ENCODE data around the gene FAM222A.

Gene FAM222A

GRCh38 chr12:109710205-109710746, 3.3 kb upstream of the FAM222A start:
- no peak for DNase-seq
- no peak overlapping the region for H2AFZ ChIP-seq (ENCODE audit: low read length)
- no peaks in the 10 kb centered on the region for H3K4me1 ChIP-seq (ENCODE audit: low read length)
- no peaks in the 10 kb centered on the region for H3K79me2 ChIP-seq (ENCODE audit: low read length)
- no peak overlapping the region for H3K4me3 ChIP-seq (ENCODE audit: low read length)
- no peaks in the 10 kb centered on the region for H3K9me3 ChIP-seq (replicated peaks; ENCODE audit: insufficient read depth, low read length)
- H3K4me2 ChIP-seq (ENCODE audit: low read depth, low read length), result no peak overlapping the region
- H3K27ac ChIP-seq (ENCODE audit: low read length), result no peak overlapping the region
- no peaks in the 10 kb centered on the region for H3K36me3 ChIP-seq (replicated peaks; ENCODE audit: insufficient read depth, low read length)
- H3F3A ChIP-seq (ENCODE audit: insufficient read depth, low read length), result no peaks in the 10 kb centered on the region
- no peak for TF ChIP-seq EZH2phosphoT487 (IDR thresholded peaks at IDR 0.05; ENCODE audit: low read length)
- TF ChIP-seq EZH2 (optimal IDR thresholded peaks at IDR 0.05; ENCODE audit: low read depth, low read length), result no peak
- no peak for TF ChIP-seq CTCF (IDR thresholded peaks at IDR 0.05; ENCODE audit: low read length)
- H4K20me1 ChIP-seq (ENCODE audit: insufficient read depth, low read length), result no peaks in the 10 kb centered on the region
- no peaks in the 10 kb centered on the region for H3K9me2 ChIP-seq (replicated peaks; ENCODE audit: insufficient read depth, low read length)
- H3K9ac ChIP-seq (ENCODE audit: low read length), result no peak overlapping the region
- H3K27me3 ChIP-seq (replicated peaks; ENCODE audit: insufficient read depth, low read length), result no peaks in the 10 kb centered on the region; the same call in 1 of the 2 replicates

GRCh38 chr12:109710747-109711595, 2.7 kb upstream of the FAM222A start:
- Histone ChIP-seq H3K9me3 (replicated peaks; ENCODE audit: insufficient read depth, low read length) (no peaks in the 10 kb centered on the region), H3K9ac (ENCODE audit: low read length) (no peak overlapping the region), H3K27me3 (replicated peaks; ENCODE audit: insufficient read depth, low read length) (no peaks in the 10 kb centered on the region; the same call in 1 of the 2 replicates), H3K9me2 (replicated peaks; ENCODE audit: insufficient read depth, low read length) (no peaks in the 10 kb centered on the region), H3F3A (ENCODE audit: insufficient read depth, low read length) (no peaks in the 10 kb centered on the region), H2AFZ (ENCODE audit: low read length) (no peak overlapping the region), H3K79me2 (ENCODE audit: low read length) (no peaks in the 10 kb centered on the region), H3K27ac (ENCODE audit: low read length) (no peak overlapping the region), H3K4me2 (ENCODE audit: low read depth, low read length) (no peak overlapping the region), H3K4me1 (ENCODE audit: low read length) (no peaks in the 10 kb centered on the region), H3K36me3 (replicated peaks; ENCODE audit: insufficient read depth, low read length) (no peaks in the 10 kb centered on the region), H4K20me1 (ENCODE audit: insufficient read depth, low read length) (no peaks in the 10 kb centered on the region), H3K4me3 (ENCODE audit: low read length) (no peak overlapping the region)
- no peak for DNase-seq
- TF ChIP-seq EZH2phosphoT487 (IDR thresholded peaks at IDR 0.05; ENCODE audit: low read length), result no peak
- TF ChIP-seq CTCF (IDR thresholded peaks at IDR 0.05; ENCODE audit: low read length), result no peak
- TF ChIP-seq EZH2 (optimal IDR thresholded peaks at IDR 0.05; ENCODE audit: low read depth, low read length), result no peak

- Histone ChIP-seq H3K9me3 (replicated peaks; ENCODE audit: insufficient read depth, low read length) (no peaks in the 10 kb centered on the region), H3F3A (ENCODE audit: insufficient read depth, low read length) (no peaks in the 10 kb centered on the region), H3K27ac (ENCODE audit: low read length) (no peak overlapping the region), H3K79me2 (ENCODE audit: low read length) (no peaks in the 10 kb centered on the region), H2AFZ (ENCODE audit: low read length) (no peak overlapping the region), H3K9me2 (replicated peaks; ENCODE audit: insufficient read depth, low read length) (no peaks in the 10 kb centered on the region), H3K36me3 (replicated peaks; ENCODE audit: insufficient read depth, low read length) (no peaks in the 10 kb centered on the region), H4K20me1 (ENCODE audit: insufficient read depth, low read length) (no peaks in the 10 kb centered on the region), H3K4me1 (ENCODE audit: low read length) (no peaks in the 10 kb centered on the region), H3K9ac (ENCODE audit: low read length) (no peak overlapping the region), H3K27me3 (replicated peaks; ENCODE audit: insufficient read depth, low read length) (no peaks in the 10 kb centered on the region; the same call in 1 of the 2 replicates), H3K4me2 (ENCODE audit: low read depth, low read length) (no peak overlapping the region), H3K4me3 (ENCODE audit: low read length) (no peak overlapping the region)
- no peak for TF ChIP-seq EZH2 (optimal IDR thresholded peaks at IDR 0.05; ENCODE audit: low read depth, low read length)
- TF ChIP-seq EZH2phosphoT487 (IDR thresholded peaks at IDR 0.05; ENCODE audit: low read length), result no peak
- no peak for TF ChIP-seq CTCF (IDR thresholded peaks at IDR 0.05; ENCODE audit: low read length)
- no peak for DNase-seq
These were observed 1.8 kb upstream of the FAM222A start for GRCh38 chr12:109711596-109712461.

All from MM.1S (cell line).